HG02759 (cell line): Measurements from ENCODE around the gene MED23.
"Not testable (repeated sequence)": the region's sequence is repeated elsewhere in the genome, so short reads cannot be mapped to it uniquely, and the experiment has no call there.

ENCODE experiments used
- ATAC-seq: cut with Tn5 transposase; IDR thresholded peaks from one replicate; pipeline ENCODE4 v1.9.1; 2021; ENCODE audit warnings: mild to moderate bottlenecking, moderate library complexity; ENCODE audit not compliant: unreplicated experiment

Gene MED23

DNA sequence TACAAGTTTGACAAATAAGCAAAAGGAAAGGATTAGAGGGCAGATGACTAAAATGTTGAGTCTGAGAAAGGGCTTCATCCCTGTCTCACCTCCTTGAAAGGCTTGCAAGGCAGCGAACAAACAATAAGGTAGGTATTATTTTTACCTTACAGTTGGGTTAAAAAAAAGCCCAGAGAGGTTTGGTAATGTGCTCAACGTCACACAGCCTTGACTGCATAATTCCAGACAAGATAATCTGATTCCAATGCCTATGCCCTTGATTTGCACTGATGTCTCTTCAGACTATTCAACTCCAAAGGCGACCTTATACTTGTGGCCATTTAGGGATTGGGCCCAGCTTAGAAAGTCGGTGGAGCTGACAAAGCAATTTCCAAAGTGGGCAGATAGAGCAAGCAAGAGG is 53.4 kb downstream of the MED23 start:
- no peak for ATAC-seq

- ATAC-seq: no peak
These were observed 53.9 kb downstream of the MED23 start for GRCh38 chr6:131574133-131574532.

DNA sequence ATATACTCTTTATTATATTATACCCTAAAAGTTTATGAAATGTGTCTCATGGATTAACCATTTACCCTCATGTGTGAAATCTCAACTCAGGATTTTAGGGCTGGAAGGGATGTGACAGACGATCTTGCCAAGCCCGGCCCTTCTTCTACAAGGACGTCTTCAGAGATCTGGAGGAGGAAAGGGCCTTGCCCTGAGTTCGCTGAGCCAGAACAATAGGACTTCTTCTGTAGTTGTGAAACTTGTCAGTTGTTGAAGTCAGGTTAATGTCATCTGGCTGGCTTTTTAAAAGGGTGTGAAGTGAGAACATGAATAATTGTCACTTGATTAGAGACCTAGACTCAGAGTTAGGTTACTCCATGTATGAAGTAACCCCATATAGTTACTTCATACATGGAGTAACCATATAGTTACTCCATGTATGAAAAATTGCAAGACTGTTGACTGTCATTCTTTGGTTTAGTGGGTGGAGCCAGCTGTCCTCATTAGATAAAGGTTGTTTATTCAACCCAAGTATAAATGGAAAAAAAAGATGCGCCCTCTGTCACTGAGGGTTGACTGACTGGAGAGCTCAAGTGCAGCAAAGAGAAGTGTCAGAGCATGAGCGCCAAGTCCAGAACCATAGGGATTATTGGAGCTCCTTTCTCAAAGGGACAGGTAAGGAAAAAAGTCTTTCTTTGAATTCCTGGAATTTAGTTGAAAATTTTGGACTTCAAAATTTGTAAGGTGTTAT is 55.2 kb downstream of the MED23 start, which contains the start of gene ARG1:
Gene ARG1 (plus strand): TSS at position 541 of the 730 bp plus-strand sequence. CDS start 57 bp downstream, at position 598.
- no peak for ATAC-seq

DNA sequence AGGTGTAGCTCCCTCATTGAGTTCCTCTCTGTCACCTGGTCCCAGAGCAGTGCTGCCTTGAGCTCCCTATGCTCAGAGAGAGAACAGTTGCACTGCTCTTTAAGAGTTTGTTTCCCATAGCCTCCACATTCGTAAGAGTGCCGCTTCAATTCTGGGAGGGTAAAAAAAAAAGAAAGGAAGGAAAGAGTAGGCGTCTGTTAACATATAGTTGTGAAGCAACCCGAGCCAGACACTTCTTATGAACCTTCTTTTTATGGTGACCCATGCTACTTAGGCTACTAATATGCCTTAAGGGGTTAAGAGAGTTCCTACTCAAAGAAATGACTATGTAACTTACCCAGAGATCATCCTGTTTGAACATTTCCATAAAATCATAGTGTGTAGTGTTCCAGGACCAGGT is 59.3 kb downstream of the MED23 start:
- ATAC-seq: no peak

DNA sequence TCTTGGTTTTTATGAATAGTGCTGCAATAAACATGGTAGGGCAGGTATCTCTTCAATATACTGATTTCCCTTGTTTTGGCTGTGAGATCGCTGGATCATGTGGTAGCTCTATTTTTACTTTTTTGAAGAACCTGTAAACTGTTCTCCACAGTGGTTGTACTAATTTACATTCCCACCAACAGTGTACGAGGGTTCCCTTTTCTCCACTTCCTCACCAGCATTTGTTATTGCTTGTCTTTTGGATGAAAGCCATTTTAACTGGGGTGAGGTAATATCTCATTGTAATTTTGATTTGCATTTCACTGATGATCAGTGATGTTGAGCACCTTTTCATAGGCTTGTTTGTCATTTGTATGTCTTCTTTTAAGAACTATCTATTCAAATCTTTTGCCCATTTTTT is 63.0 kb downstream of the MED23 start:
- no peak for ATAC-seq

DNA sequence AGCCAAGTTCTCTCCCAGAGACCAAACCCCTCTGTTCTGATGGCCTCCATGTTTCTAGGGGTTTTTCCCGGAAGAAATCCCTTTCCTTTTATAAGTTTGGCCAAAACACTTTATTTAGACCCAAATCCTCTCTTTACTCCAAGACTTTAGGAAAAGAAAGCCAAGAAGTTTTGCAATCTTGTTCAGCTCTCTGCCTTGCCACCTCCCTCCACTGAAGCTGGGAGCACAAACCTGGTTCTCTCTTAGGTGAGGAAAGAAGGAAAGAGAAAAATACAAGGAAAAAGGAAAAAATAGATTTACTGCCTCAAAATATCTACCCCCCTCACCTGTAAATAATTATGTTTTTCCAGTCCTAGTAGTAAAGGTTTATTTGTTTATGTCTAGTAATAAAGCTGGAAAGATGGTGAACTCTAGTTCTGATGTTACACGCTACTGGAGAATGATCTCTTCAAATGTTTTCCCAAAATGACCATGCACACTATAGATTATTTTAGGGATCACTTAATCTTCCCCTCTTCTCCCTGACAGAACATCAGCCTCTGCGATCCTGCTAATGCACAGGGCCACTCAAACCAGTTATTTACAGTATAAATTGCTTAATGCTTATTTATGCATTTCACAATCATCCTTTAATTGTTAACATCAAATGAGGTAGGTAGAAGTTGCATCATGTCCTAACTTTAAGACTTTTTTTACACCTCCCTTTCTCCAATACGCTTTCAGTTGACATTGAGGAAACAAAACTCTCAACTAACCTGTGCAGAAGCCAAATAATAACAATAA is 65.9 kb downstream of the MED23 start:
- no peak for ATAC-seq

DNA sequence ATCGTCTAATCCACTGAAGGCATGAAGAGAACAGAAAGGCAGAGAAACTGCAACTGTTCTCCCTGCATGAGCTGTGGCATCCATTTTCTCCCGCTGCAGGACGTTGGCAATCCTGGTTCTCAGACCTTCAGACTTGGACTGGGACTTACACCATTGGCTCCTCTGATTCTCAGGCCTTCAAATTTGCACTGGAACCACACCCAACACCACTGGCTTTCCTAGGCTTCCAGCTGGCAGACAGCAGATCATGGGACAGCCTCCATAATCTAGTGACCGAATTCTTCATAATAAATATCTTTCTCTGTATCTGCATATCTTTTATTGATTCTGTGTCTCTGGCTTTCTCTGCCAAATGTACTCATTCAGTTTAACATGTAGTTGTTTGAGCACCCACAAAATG is 69.1 kb downstream of the MED23 start:
- ATAC-seq: no peak

GRCh38 chr6:131555992-131556391 is 72.0 kb downstream of the MED23 start:
- ATAC-seq: no peak

- no peak for ATAC-seq
These were observed 75.5 kb downstream of the MED23 start for GRCh38 chr6:131552572-131552971.

GRCh38 chr6:131551902-131552301 is 76.1 kb downstream of the MED23 start:
- no peak for ATAC-seq

GRCh38 chr6:131549811-131550210 is 78.2 kb downstream of the MED23 start:
- no peak for ATAC-seq

DNA sequence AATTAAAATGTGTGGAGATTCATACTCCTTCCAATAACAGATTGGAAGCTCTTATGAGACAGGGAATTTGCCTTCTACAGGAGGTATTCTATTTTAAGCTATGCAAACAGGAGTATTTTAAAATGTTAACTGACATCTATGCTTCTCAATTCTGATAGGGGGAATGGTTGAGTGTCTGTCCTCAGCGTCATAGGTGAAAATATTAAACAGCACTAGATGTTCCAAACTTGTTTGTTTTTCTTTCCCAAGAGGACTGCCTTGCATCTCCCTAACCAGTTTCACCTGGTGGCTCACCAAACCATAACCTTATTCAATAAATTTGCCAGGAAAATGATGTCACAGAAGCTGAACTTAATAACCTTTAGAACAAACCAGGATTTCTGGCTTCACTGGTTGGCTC is 79.6 kb downstream of the MED23 start:
- no peak for ATAC-seq

GRCh38 chr6:131547488-131547887 is 80.6 kb downstream of the MED23 start:
- no peak for ATAC-seq

GRCh38 chr6:131545317-131545716 is 82.7 kb downstream of the MED23 start:
- ATAC-seq: no peak

GRCh38 chr6:131538615-131539014 is 89.4 kb downstream of the MED23 start:
- ATAC-seq: not testable (repeated sequence)

DNA sequence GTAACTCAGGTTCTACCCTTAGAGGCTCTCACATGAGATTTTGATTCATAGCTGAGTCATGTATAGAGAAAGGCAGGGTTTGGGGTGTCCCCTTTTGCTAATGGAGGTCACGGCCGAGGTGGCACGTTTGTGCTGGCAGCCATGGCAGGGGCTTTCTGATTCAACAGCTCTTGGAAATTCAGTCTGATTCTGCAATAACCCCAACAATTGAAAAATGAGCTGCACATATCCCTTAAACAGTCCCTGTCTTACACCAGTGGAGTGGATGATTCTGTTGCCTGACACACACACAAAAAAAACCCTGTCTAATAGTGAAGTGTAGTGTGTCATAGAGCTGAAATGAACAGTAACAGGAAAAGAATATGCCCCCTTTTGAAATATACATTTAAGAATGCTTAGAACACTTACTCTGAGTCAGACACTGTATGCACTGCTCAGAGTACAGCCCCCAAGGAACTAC is 95.4 kb downstream of the MED23 start:
- peak; percentile 94 for ATAC-seq

- ATAC-seq: not testable (repeated sequence)
These were observed 96.4 kb downstream of the MED23 start for GRCh38 chr6:131531681-131532080.

GRCh38 chr6:131530936-131531335 is 97.1 kb downstream of the MED23 start:
- not testable (repeated sequence) for ATAC-seq

- ATAC-seq: no peak
These were observed 103.2 kb downstream of the MED23 start for GRCh38 chr6:131524695-131525336.

- no peak for ATAC-seq
These were observed 103.9 kb downstream of the MED23 start for GRCh38 chr6:131523988-131524673.
